Mucosa of rectum (tissue), 2 donors: ENCODE results near the gene D2HGDH.
A peak's percentile ranks its signal among the peaks of the same experiment; 100 is the strongest.
"Not testable (repeated sequence)": the region's sequence is repeated elsewhere in the genome, so short reads cannot be mapped to it uniquely, and the experiment has no call there.

Experiments used
- H3K27ac ChIP-seq, 2 donors: one replicate each; pipeline ENCODE4 v1.7.0; 2013; ENCODE audit warnings: inconsistent platforms in 2 of 2, low read depth in 2 of 2, low read length in 2 of 2
- H3K27me3 ChIP-seq, 2 donors: one replicate each; pipeline ENCODE4 v1.7.0; 2013; ENCODE audit warnings: low read length in 2 of 2; ENCODE audit not compliant: control insufficient read depth in 2 of 2, insufficient read depth in 2 of 2
- H3K36me3 ChIP-seq, 2 donors: one replicate each; pipeline ENCODE4 v1.7.0; 2013; ENCODE audit warnings: low read length in 2 of 2; ENCODE audit not compliant: control insufficient read depth in 2 of 2, insufficient read depth in 2 of 2
- H3K4me1 ChIP-seq, 2 donors: one replicate each; pipeline ENCODE4 v1.7.0; 2013; ENCODE audit warnings: low read length in 2 of 2, mild to moderate bottlenecking in 1 of 2; ENCODE audit not compliant: control insufficient read depth in 2 of 2, insufficient read depth in 2 of 2
- H3K4me3 ChIP-seq, 2 donors: one replicate each; pipeline ENCODE4 v1.7.0; 2013; ENCODE audit warnings: low read length in 2 of 2
- H3K9ac ChIP-seq, 2 donors: one replicate each; pipeline ENCODE4 v1.7.0; 2013; ENCODE audit warnings: low read length in 2 of 2, low read depth in 1 of 2, mild to moderate bottlenecking in 1 of 2
- H3K9me3 ChIP-seq, 2 donors: one replicate each; pipeline ENCODE4 v1.7.0; 2013; ENCODE audit warnings: low read length in 2 of 2; ENCODE audit not compliant: control insufficient read depth in 2 of 2
- donor health status: healthy.
- donor health status: Normal muscosa, but diverticular disease.

Gene D2HGDH

DNA sequence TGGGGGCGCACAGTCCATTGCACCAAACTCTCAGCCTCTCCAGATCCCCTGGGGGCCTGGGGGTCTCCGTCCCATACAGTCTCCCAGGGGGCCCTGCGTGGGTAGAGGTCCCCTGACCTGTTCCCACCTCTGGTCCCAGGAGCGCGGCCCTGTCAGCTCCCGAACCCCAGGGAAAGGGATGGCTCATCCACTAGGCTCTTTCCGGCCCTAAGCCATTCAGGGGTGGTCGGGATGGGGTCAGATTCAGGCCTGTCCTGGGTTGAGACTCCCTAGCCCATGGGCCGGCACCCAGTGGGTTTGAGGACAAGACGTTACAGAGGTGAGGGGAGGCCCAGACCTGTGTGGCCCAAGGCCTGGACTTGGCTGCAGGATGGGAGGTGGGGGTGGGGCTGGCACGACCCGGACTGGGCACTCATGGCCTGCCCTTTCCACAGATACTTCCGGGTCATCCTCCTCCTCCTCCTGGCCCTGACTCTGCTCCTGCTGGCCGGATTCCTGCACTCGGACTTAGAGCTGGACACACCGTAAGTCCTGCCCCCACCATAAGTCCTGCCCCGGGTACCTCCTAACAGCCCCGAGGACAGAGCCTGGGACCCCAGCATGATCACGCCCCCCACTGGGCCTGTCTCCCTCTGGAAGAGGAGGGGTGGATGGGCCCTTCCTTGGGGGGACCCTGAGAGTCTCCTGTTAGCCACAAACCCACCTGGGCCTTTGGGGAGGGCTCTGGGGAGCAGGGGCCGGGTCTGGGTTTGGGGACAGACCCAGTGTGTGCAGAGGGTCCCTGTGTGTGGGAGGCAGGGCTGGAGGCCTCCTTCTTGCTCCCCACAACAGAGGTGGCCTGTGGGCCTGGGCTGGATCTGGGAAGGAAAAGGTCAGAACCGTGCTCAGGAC is 64.4 kb downstream of the D2HGDH start:
- peak overlapping the region; percentile 4 to 51 for H3K27ac ChIP-seq
- H3K4me1 ChIP-seq: peaks cover 39 to 56% of the 10 kb centered on the region in 2 donors
- no peaks in the 10 kb centered on the region for H3K9me3 ChIP-seq
- no peak overlapping the region for H3K4me3 ChIP-seq
- peak overlapping the region in 1 of 2 donors; percentile 52 for H3K9ac ChIP-seq
- H3K36me3 ChIP-seq: peaks cover 3 to 8% of the 10 kb centered on the region in 2 donors
- H3K27me3 ChIP-seq: no peaks in the 10 kb centered on the region

- Histone ChIP-seq H3K4me3 (no peak overlapping the region), H3K27ac (no peak overlapping the region), H3K27me3 (peaks cover under 1 to 2% of the 10 kb centered on the region in 2 donors), H3K9ac (no peak overlapping the region), H3K9me3 (no peaks in the 10 kb centered on the region), H3K36me3 (peaks cover 4 to 8% of the 10 kb centered on the region in 2 donors), H3K4me1 (peaks cover 38 to 56% of the 10 kb centered on the region in 2 donors)
Observed at GRCh38 chr2:241799522-241800197, 65.2 kb downstream of the D2HGDH start.

DNA sequence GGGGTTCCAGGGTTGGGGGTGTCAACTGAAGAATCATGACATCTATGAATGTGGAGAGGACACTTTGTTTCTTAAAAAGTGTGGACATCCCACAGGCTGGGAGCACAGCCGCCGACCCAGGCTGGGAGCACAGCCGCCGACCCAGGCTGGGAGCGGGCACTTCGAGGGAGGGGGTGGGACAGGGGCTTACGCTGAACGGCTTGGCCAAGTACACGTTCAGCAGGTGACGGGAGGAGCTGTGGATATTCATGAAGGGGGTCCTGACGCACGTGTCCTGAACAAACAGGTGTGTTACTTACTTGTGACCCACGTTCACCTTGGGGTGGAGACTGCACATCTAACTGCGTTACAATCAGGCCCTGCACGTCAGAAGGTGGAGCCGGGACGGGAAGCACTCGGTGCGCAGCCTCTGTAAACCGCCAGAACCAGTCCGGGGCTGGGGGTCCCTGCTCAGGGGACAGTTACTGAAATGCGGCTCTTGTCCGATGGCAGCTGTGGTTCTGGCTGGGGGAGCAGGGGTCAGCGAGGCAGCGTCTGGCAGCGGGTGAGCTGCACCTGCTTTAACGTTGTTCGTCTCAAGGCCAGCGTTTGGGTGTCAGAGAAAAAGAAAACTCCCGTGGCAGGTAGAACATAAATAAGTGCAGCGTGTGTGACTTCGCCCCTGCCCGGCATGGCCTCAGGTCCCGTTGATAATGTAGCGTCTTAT is 65.9 kb downstream of the D2HGDH start:
- not testable (repeated sequence) for H3K9ac ChIP-seq, H3K4me3 ChIP-seq, H3K9me3 ChIP-seq, H3K27me3 ChIP-seq, H3K36me3 ChIP-seq, H3K27ac ChIP-seq
- H3K4me1 ChIP-seq: peaks cover 37 to 53% of the 10 kb centered on the region in 2 donors

DNA sequence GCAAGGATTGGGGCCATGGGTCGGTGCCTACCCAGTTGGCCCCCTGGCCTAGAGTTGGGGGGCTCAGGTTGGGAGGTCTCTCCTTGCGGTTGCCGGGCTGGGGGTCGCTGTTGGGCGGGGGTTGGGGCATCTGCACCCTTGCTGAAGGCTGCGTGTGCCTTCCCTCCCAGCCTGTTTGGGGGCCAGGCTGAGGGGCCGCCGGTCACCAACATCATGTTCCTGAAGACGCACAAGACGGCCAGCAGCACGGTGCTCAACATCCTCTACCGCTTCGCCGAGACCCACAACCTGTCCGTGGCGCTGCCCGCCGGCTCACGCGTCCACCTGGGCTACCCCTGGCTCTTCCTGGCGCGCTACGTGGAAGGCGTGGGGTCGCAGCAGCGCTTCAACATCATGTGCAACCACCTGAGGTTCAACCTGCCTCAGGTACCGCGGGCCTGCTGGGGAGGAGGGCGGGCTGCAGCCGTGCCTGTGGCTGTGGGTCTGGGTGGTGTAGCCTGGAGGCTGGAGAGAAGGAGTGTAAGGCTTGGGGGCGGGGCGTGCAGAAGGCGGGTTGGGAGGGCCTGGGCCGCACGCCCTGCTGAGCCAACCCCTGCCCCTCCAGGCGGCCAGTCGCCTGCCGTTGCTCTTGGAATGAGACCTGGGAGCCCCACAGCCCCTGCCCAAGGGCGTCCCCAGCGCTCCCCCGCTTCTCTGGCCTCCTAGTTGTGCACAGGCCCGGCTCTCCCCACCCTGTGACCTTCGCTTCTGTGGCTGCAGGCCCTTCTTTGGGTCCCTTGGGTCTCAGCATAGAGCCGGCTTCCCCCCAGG is 67.4 kb downstream of the D2HGDH start:
- Histone ChIP-seq H3K9me3 (no peaks in the 10 kb centered on the region), H3K27me3 (peaks cover 3 to 5% of the 10 kb centered on the region in 2 donors), H3K4me3 (no peak overlapping the region), H3K4me1 (peaks cover 23 to 39% of the 10 kb centered on the region in 2 donors), H3K36me3 (peaks cover 6 to 8% of the 10 kb centered on the region in 2 donors), H3K9ac (no peak overlapping the region), H3K27ac (peak overlapping the region in 1 of 2 donors; percentile 37)

DNA sequence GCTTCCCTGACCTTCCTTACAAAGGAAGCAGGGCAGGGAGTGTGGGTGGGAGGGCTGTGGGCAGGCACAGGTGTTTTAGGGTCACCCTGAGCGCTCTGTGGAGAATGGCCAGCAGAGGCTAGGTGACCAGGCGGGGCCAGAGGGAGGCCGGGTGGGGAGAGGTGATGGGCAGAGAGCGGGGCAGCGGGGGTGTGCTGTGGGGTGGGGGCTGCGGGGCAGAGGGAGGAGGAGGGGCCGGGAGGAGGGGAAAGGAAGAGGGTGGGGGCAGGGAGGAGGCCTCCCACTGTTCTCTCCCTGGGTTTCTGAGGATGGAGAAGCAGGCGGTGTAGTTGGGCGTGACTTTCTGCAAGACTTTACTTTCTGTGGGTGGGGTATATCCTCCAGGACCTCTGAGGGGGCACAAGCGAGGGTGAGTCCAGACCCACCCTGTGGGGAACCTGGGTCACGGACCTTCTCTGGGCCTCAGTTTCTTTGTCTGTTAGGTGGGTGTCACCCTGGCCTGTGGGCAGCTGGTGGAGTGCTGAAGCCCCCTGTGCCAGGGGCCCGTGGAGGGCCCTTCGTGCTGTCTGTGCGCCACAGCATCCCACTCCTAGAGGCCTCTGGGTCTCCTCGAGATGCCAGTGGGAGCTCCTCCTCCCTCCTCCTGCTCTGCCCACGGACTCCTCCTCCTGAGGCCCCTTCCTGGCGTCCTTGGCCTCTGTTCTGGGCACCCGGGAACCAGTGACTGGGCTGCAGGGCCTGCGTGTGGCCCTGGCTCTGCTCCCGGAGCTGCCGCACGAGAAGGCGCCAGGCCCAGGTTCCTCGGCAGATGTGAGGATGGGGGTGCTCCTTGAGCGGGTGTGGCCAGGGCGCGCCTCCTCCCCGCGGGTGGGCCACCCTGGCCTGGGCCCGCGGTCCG is 68.2 kb downstream of the D2HGDH start:
- Histone ChIP-seq H3K36me3 (peaks cover 6 to 8% of the 10 kb centered on the region in 2 donors), H3K4me3 (no peak overlapping the region), H3K9me3 (no peaks in the 10 kb centered on the region), H3K27ac (peak overlapping the region in 1 of 2 donors; percentile 37), H3K9ac (no peak overlapping the region), H3K4me1 (peaks cover 20 to 33% of the 10 kb centered on the region in 2 donors), H3K27me3 (peaks cover 3 to 5% of the 10 kb centered on the region in 2 donors)

- peak overlapping the region in 1 of 2 donors; percentile 5 for H3K9ac ChIP-seq
Observed at GRCh38 chr2:241803387-241804325, 69.2 kb downstream of the D2HGDH start.

DNA sequence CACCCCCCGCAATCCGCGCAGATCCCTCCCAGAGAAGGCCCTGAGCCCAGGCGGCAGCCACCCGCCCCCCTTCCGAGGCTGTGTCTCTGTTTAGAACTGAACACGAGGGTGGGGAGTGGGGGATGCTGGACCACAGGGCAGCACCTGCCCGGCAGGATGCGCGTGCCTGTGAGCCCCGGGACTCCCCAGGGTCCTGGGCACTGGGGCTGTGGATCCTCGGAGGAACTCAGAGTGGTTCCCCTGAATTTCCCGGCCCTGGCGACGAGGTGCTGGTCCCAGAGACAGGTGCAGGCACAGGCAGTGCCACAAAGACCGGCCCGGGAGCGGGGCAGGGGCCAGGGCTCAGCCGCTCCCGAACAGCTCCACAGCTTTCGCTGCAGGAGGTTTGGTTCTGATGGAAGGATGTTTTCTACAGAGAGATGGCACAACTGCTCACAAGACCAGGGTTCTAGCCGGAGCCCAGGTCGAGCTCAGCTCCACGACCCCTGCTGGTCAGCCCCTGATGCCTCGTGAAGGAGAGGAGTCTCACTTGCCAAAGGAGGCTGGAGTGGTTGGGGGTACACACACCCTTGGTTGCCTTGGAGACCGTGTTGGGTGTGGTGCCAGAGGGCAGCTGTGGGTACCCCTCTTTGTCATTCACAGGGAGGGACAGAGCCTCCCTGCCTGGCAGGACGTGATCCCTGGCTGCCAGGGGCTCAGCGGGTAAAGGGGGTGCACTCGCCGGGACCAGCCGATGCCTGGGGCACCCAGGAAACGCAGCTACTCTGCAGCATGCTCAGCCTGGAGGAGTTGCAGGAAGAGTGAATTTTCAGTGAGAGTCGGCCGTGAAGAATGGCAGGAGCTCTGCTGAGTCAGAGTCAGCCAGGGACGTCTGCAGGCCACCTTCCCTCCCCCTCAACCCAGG is 70.1 kb downstream of the D2HGDH start:
- H3K4me3 ChIP-seq: peak overlapping the region in 1 of 2 donors; percentile 13
- H3K9ac ChIP-seq: peak overlapping the region; percentile 24 to 34
- H3K36me3 ChIP-seq: peaks cover 4 to 6% of the 10 kb centered on the region in 2 donors
- peaks cover 17 to 33% of the 10 kb centered on the region in 2 donors for H3K4me1 ChIP-seq
- H3K27me3 ChIP-seq: peaks cover 3 to 5% of the 10 kb centered on the region in 2 donors
- H3K27ac ChIP-seq: no peak overlapping the region
- H3K9me3 ChIP-seq: no peaks in the 10 kb centered on the region

More at GRCh38 chr2:241803387-241804325, 69.2 kb downstream of the D2HGDH start:
- H3K27ac ChIP-seq: no peak overlapping the region
- H3K36me3 ChIP-seq: peaks cover 6 to 8% of the 10 kb centered on the region in 2 donors
- peaks cover 17 to 30% of the 10 kb centered on the region in 2 donors for H3K4me1 ChIP-seq
- H3K27me3 ChIP-seq: peaks cover 3 to 5% of the 10 kb centered on the region in 2 donors
- H3K4me3 ChIP-seq: peak overlapping the region; percentile 37 to 50
- H3K9me3 ChIP-seq: no peaks in the 10 kb centered on the region
